Upper lobe of left lung (tissue), 4 donors: ENCODE results near the gene GTPBP3.

Experiments
- CTCF ChIP-seq, 6 experiments: fragments of 450-650 bp in 4 of 6; fragments of 200-600 bp in 2 of 6; sonication (generic) in 2 of 6; IDR thresholded peaks; one replicate each; pipeline ENCODE4 v1.5.1; 2016 to 2019; ENCODE audit warnings: antibody characterized with exemption in 6 of 6
- POLR2A ChIP-seq, 4 donors: fragments of 450-650 bp; IDR thresholded peaks; one replicate each; pipeline ENCODE4 v1.5.1; 2016 to 2017; ENCODE audit warnings: antibody characterized with exemption in 4 of 4, mild to moderate bottlenecking in 2 of 4

- TF ChIP-seq POLR2A (IDR thresholded peaks at IDR 0.05) (no peak), CTCF (IDR thresholded peaks at IDR 0.05) (no peak)
Measured at GRCh38 chr19:17347361-17347760, 10.0 kb downstream of the GTPBP3 start.
